ACHN (cell line): ENCODE data around the gene HOXD9.
A peak's percentile ranks its signal among the peaks of the same experiment; 100 is the strongest.

Experiments
- DNase-seq: peaks from one replicate; pipeline ENCODE4 v3.0.0-alpha.2; 2015
- in situ Hi-C: cut with HindIII; loops from 2 replicates; pipeline ENCODE4 v1.10.0; 2017; ENCODE audit warnings: low sequenced_read_pairs, low pct_ligation_motif_present, low pct_unique_long_range_greater_than_20kb

Gene HOXD9

DNA sequence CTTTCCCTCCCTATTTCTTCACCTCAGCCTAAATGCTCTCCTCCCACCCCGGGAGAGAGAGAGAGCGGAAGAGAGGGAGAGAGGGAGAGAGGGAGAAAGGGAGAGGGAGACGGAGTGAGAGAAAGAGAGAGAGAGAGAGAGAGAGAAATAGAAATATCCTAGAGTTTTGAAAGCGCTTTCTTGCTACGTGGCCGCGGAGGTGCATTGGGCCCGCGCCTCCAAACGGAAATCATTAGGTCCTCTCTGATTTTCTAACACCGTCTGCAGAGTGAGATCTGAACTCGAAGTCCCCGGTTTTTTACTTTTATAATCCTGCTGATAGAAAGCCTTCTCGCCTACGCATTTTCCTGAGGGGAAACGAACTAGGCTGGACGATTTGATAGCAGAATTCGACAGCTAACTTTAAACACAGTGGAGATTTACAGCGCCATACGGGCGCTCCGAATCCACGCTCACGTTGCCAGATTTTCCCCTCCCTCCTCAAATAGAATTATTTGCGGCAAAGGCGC lies 37.9 kb upstream of the HOXD9 start:
- no peak for DNase-seq
- in situ Hi-C loops, result no loop called here

DNA sequence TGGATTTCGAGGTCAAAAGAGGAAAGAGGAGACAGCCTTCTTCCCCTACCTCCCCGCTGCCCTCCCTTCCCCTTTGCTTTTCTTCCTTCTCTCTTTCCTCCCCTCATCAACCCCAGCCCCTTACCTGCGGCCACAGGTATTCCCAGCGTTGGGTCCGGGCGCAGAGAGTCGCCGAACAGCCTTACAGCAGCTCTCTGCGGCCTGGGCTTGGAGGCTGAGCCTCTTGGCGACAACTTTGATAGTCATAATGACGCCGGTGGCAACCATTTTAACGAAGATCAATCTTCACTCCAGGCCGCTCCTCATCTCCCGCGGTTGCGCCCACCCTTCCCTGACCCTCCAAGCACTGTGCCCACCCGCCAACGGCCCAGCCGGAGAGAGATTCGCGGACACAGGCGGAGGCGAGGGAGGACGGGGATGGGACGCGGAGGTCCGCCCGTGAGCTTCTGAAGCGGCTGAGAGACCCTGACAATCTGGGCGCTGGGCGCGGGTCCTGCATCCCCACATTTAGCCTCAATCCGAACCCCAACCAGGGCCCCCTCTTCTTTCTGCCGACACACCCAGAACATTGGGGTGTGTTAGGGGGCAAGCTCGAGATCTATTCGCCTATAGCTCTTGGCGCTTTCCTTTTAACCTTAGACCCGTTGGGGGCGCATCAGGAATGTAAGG lies 37.3 kb upstream of the HOXD9 start:
- in situ Hi-C loops, result no loop called here
- no peak for DNase-seq

DNA sequence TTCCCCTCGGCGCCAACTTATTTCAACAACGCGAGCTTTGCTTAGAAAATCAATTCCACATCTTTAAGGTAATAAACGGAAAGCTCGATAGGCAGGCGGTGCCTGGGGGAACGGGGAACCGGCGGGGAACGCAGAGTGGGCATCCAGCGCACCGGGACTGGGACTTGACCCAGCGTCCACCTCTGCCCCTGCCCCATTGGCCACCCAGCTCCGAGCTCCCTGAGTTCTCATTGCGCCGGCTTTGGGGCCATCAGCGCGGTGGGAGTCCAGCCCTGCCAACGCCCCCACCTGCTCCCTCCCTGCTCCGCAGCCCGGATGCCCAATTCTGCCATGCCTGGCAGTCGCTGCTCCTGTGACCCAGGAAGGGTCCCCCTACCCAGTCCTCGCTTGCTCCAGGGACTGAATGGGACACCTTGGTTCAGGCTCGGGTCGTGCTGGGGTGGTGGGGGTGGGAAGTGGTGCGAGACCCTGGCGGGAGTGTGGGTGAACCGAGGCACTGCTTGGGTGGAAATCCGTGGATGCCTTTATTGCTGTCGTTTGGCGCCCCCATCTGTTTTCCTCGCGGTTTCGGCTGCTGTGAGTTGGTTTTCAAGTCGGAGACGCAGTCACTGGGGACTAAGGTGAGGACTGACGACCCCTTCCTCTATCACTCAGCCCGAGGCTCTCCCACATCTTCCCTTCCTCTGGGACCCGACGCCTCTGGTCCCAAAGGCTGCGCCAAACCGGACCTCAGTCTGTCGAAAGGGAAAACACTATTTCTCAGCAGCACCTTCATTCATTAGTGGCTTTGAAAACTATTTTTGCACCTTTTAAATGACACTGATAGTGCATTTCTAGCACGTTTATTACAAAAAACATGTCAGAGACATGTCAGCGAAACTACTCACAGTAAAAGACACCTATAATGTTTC lies 36.4 kb upstream of the HOXD9 start:
- DNase-seq, result peak; percentile 54

DNA sequence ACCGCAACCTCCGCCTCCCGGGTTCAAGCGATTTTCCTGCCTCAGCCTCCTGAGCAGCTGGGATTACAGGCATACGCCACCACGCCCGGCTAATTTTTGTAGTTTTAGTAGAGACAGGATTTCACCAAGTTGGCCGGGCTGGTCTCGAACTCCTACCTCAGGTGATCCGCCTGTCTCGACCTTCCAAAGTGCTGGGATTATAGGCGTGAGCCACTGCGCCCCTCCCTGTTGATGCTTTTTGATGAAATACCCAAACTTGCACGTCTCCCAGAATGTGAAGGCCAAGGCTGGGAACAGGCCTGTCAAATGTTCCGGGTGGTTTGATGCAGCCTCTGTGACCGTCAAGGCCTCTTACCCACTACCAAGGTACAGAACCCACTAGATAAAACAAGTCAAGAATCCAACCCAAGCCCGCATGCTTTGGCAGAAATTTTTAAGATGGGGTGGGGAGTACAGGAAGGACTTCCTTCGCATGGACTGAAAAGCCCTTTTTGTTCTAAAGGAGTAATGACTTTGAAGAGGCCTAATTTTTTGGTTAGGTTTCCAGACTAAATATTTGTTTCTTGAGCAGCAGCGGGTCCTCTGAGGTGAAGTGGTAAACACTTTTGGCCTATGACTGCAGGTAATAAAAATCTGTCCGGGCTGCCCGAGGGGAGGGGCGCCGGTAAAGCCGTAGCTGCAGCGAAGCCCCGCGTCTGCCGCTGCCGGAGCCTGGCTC lies 35.0 kb upstream of the HOXD9 start:
- in situ Hi-C loops, result no loop called here
- DNase-seq, result no peak

More for the DNA sequence above, 36.4 kb upstream of the HOXD9 start:
- in situ Hi-C loops, result no loop called here

DNA sequence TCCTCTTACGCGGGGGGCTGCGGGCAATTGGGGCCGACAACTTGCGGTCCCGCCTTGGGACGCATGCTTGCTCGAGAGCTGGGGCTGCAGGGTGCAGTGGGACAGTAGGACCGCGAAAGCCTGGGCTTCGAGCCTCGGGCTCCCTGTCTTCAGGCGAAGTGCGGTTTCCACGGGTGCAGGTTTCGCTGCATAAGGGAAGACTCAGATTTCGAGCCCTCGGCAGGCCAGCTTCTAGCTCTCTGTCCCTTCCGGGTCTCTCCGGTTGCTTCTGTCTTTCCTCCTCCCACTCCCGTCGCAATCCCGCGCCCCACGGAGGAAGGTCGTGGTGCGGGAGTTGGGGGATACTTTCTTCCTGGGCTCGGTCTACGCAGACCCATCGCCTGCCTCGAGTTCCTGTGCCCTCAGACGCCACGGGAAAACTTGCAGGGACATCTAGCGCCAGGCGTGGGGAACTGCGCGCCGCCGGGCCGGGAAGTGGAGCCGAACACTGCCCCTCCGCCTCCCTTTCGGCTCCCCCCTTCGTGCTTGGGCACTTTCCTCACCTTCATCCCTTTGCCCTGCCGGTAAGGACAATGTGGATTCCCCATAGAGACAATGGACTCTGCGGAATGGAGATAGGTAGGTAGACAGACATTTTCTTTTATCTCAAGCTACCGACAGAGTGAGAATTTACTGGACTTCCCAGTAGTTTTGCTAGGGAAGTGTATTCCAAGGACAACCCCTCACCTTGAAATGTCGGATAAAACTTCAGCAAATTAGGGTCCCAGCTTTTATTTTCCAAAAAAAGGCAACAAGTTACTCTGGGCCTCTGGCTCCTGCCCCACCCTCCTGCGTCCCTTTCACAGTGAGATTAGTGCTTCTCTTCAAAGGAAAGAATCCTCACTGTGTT lies 34.2 kb upstream of the HOXD9 start:
- in situ Hi-C loops, result no loop called here
- peak; percentile 67 for DNase-seq

DNA sequence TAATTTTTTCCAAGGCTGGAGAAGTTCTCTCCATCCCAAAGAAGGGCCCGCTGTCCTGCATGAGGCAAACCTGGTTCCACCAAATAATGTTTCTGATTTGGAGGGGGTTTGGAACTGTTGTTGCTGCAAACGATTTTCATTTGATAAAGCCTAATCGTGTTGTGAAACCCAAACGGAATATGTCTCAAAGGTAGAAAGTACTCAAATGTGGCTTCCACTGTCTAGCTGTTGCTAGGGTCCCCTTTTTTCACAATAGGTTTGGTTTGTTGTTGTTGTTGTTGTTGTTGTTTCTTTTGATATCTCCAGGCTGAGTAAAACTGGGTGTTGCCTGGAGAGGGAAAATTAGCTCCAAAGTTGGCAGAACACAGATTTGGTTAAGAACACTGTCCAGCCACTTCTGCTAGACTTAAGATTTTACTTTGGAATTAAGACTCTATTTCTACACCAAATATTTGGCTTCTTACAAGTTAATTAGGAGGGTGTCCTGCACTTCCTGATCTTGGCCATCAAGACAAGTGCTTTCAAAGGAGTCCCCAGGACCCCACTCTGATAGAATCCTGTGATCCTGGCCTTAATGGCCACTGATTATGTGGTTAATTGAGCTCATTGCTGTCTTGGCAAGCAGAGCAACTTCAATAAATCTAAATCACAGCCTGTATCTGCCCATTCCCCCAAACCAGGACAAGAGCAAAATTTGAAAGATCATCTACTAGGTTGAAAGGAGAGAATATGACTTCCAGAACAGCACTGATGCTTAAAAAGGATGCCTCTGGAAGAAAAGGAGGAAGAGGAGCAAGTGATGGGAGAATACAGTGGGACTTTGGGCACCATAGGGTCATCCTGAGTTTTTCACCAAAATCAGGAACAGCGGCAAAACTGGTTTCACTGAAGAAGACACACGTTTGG lies 33.3 kb upstream of the HOXD9 start:
- no peak for DNase-seq

DNA sequence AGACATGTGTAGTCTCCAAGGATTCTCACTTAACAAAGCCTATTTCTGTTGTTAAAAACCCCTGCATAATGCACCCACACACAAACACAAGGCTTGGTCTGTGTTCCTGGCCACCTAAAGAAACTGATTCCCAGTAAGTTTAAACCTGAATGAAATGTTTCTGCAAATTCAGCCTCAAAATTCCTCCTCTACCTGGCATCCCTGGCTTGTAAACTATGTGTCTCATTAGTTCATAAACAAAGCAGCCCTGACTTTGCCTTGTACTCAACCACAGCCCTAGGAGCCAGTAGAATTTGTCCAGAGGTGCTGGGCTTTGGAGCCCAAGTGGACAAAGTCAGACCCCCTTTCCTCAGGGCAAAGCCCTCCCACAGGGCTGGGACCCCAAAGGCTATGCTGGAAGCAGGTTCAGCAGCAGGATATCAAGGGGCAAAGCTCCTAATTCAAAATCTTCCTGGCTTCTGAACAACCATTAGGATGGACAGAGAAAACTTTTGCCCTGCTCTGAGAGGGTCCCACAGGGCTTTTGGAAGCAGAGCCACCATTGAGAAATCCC lies 32.6 kb upstream of the HOXD9 start:
- in situ Hi-C loops, result no loop called here

More for the DNA sequence above, 33.3 kb upstream of the HOXD9 start:
- in situ Hi-C loops, result no loop called here

DNA sequence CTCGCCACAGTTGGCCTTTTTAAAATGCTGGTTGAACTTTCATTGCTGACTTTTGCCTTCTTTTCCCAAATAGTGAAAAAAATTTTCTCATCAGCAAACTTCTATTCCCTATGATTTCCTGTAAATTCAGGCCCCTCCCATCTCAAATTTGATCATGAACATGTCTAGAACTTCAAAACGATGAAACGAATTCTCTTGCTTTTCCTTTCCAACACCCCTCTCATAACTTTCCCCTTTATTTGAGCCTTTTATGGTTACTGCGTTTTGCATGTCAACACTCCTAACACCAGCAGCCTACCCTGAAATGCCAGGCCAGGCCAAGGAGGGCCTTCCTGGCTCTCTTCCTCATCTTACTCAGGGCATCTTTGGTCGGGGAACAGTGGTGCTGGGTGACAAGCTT lies 31.7 kb upstream of the HOXD9 start:
- in situ Hi-C loops, result no loop called here
- DNase-seq, result no peak

More for the DNA sequence above, 32.6 kb upstream of the HOXD9 start:
- no peak for DNase-seq

DNA sequence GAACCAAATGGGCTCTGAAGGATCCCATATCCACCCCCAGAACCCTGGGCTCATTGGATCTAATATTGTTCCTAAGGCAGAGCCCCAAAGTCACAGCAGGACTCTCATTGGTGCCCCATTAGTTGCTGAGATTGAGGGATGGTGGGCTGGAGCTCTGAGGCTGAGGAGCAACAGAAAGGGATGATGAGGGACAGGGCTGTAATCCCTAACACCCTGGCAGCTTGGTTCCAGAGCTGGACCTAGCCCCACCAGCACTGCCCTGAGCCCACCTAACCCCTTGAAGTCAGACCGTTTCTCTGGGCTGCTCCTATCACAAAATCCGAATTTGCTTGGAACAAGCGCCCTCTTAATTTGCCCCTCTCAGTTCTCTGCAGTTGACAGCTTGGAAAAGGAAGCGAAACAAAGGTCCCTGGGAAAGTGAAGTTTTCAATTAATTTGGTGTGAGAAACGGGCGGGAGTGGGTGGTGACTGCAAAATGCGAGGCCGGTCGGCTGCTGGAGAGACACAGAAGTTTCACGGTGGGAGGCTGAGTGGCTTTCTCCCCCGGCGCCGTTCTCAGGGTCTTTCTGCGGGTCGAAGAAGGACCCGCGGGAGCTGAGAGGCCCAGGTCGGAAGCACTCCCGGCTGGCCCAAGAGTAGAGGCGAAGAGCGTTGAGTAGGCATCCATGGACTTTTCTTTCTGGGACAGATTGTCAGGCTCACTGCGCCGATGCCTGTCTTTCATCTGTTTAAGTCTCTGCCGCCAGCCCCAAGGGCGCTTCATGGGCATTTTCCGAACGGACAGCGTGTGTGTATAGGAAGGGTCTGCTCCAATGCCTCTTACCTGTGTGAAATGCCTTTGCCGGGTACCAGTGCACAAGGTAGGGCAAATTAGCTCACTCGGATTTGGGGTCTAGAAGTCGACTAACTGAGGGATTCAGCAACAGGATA lies 30.9 kb upstream of the HOXD9 start:
- in situ Hi-C loops, result no loop called here
- no peak for DNase-seq

DNA sequence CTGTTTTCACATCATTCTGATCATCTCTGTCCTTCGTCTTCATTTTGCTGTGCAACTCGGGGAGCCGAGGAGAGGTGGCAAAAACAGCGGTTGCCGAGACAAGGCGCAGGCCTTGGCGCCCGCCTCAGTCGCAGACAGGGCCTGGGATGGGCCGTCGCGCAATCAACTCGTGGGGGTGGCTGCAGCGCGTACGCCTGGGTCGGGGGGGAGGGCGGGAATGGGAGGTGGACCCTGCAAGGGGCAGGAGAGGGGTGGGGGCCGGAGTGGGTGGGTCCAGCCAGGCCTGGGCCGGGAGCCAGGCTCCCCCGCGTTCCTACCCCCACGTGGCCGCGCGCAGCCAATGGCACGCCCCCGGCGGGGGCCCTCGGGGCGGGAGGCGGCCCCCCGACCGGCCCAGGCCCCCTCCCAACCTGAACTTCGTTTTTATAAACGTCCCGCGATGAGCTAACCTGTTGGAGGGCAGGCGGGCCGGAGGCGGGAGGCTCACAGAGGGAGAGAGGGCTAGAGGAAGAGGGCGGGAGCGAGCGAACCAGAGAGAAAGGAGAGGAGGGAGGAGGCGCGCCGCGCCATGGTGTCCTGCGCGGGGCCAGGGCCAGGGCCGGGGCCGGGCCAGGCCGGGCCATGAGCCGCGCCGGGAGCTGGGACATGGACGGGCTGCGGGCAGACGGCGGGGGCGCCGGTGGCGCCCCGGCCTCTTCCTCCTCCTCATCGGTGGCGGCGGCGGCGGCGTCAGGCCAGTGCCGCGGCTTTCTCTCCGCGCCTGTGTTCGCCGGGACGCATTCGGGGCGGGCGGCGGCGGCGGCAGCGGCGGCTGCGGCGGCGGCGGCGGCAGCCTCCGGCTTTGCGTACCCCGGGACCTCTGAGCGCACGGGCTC lies 30.0 kb upstream of the HOXD9 start, which contains the start of gene HOXD13:
Gene HOXD13, plus strand, starts transcription at position 452 of the 875 bp plus-strand sequence. Its CDS starts 170 bp downstream, at position 622.
- in situ Hi-C loops, result no loop called here
- no peak for DNase-seq

DNA sequence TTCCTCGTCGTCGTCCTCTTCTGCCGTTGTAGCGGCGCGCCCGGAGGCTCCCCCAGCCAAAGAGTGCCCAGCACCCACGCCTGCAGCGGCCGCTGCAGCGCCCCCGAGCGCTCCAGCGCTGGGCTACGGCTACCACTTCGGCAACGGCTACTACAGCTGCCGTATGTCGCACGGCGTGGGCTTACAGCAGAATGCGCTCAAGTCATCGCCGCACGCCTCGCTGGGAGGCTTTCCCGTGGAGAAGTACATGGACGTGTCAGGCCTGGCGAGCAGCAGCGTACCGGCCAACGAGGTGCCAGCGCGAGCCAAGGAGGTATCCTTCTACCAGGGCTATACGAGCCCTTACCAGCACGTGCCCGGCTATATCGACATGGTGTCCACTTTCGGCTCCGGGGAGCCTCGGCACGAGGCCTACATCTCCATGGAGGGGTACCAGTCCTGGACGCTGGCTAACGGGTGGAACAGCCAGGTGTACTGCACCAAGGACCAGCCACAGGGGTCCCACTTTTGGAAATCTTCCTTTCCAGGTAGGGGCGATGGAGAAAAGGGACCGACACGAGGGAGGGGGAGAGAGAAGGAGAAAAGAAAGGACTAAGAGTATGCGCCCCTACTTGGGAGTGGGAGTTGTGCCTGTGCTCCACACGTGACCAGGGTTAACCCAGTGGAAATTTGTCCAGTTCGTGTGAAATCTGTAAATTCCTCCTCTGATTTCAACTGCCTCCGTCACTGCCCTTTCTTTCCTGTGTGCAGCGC lies 29.2 kb upstream of the HOXD9 start:
- in situ Hi-C loops, result no loop called here
- DNase-seq, result peak; percentile 33

DNA sequence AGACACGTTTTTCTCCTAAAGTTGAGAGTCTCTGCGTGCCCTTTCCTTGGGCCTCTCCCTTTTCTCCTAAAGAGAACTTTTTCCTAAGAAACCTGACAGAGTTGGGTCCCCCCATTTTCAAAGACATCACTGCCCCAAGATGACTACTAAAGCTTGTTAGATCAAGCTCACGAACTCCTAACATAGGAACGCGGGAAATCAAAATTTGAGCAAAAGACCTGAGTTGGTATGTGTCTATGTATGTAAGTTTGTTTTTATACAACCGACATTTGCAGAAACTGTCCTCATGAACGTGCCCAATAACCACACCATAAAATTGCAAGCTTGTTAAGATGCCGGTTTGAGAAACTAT lies 28.6 kb upstream of the HOXD9 start:
- DNase-seq, result no peak
- in situ Hi-C loops, result no loop called here

DNA sequence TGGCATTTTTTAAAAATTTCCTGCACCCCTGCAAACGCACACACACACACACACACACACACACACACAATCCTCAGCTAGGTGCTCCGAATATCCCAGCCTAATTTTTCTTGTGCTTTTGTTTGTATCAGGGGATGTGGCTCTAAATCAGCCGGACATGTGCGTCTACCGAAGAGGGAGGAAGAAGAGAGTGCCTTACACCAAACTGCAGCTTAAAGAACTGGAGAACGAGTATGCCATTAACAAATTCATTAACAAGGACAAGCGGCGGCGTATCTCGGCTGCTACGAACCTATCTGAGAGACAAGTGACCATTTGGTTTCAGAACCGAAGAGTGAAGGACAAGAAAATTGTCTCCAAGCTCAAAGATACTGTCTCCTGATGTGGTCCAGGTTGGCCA lies 28.2 kb upstream of the HOXD9 start:
- no peak for DNase-seq
- in situ Hi-C loops, result no loop called here

DNA sequence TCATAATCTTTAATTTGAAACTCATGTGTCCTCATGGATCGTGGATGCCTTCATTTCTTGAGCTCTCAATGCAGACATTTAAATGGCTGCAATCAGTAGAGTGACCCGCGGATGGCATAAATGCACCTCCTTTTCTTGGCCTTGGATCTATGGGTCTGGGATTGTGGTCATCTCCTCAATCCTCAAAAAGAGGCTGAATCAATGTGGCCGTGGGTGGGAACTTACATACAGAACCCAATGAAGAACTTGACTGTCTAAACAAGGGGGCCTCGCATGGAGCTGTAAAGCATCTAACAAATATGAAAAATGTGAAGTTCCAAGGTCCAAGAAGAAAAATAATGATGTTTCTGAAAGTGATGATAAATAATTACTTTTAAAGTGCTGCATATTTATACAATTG lies 27.1 kb upstream of the HOXD9 start:
- no peak for DNase-seq
- in situ Hi-C loops, result no loop called here
